Endothelial cell of umbilical vein (primary cell): Measurements from ENCODE around the gene MYLK2. TPM values are rescaled to one million over a fixed set of nuclear protein-coding genes. Genes with fewer than 3 reads are reported as not detected.

ENCODE experiments used
- BruUV-seq: library from RNA; stranded (reverse); fragments of 400-500 nt; replicated peaks from 2 replicates; lab custom pipeline; 2021; lab: Mats Ljungman, UMichigan
- CTCF ChIA-PET: fragments of 300-600, 350-600 bp; sonication (Branson Sonifier 250); formaldehyde crosslinking; loops from one replicate; lab custom pipeline; 2021; ENCODE audit warnings: antibody characterized with exemption, inconsistent platforms; lab: Charles Lee
- POLR2A ChIA-PET: fragments of 300-600, 350-600 bp; sonication (Branson Sonifier 250); formaldehyde crosslinking; loops from one replicate; lab custom pipeline; 2021; ENCODE audit warnings: antibody characterized with exemption, inconsistent platforms; lab: Charles Lee
- DNase-seq: peaks from one replicate; pipeline ENCODE4 v3.0.0-alpha.2; 2011; ENCODE audit warnings: low read depth, low spot score
- FAIRE-seq: peaks from 2 replicates; lab custom pipeline; 2011; peaks lifted over from hg19 to GRCh38; lab: Jason Lieb, UNC
- H2AFZ ChIP-seq: 2 replicates; pipeline ENCODE4 v1.6.0; 2012; ENCODE audit warnings: low read depth, low read length, control low read depth, inconsistent platforms
- H3K27ac ChIP-seq: 2 replicates; pipeline ENCODE4 v1.5.1; 2011; ENCODE audit warnings: low read depth, mild to moderate bottlenecking, control low read depth, low read length, moderate library complexity; ENCODE audit not compliant: insufficient read depth
- H3K27me3 ChIP-seq, 2 experiments: 2 replicates each; pipeline versions ENCODE4 v1.6.0 to v1.6.1; 2011; ENCODE audit warnings: low read length in 2 of 2, mixed read lengths in 1 of 2; ENCODE audit not compliant: control insufficient read depth in 2 of 2, insufficient read depth in 2 of 2
- H3K36me3 ChIP-seq, 2 experiments: 2 replicates in 1 of 2; 3 replicates in 1 of 2; pipeline ENCODE4 v1.5.1; 2011; ENCODE audit warnings: low read length in 2 of 2, mild to moderate bottlenecking in 1 of 2, moderate library complexity in 1 of 2; ENCODE audit not compliant: control insufficient read depth in 2 of 2, insufficient read depth in 2 of 2; ENCODE audit errors: extremely low read depth in 1 of 2
- H3K4me1 ChIP-seq: 3 replicates; pipeline ENCODE4 v1.5.1; 2011; ENCODE audit warnings: mild to moderate bottlenecking, low read length; ENCODE audit not compliant: control insufficient read depth, insufficient read depth; ENCODE audit errors: extremely low read depth
- H3K4me2 ChIP-seq: 2 replicates; pipeline ENCODE4 v1.6.1; 2011; ENCODE audit warnings: low read length, control low read depth, mixed read lengths; ENCODE audit not compliant: insufficient read depth
- H3K4me3 ChIP-seq, 3 experiments: fragments of 200-600 bp in 1 of 3; sonication (generic), shearing (Covaris generic) in 1 of 3; replicated peaks in 1 of 3; 2 replicates each; pipeline ENCODE4 v1.5.1; 2011 to 2016; ENCODE audit warnings: control low read depth in 3 of 3, low read length in 3 of 3, mild to moderate bottlenecking in 2 of 3, inconsistent platforms in 1 of 3, low read depth in 1 of 3, moderate library complexity in 1 of 3; ENCODE audit not compliant: insufficient read depth in 1 of 3
- H3K79me2 ChIP-seq: 2 replicates; pipeline ENCODE4 v1.6.0; 2012; ENCODE audit warnings: low read length, inconsistent platforms; ENCODE audit not compliant: control insufficient read depth, insufficient read depth
- H3K9ac ChIP-seq: replicated peaks from 2 replicates; pipeline ENCODE3; 2011; ENCODE audit warnings: low read length, control low read depth; ENCODE audit not compliant: insufficient read depth; ENCODE audit errors: extremely low read depth
- H3K9me1 ChIP-seq: replicated peaks from 3 replicates; pipeline ENCODE4 v1.6.0; 2011; ENCODE audit warnings: mild to moderate bottlenecking, low read length; ENCODE audit not compliant: control insufficient read depth, insufficient read depth; ENCODE audit errors: extremely low read depth
- H3K9me3 ChIP-seq: replicated peaks from 2 replicates; pipeline ENCODE4 v1.5.1; 2012; ENCODE audit warnings: low read length, inconsistent platforms; ENCODE audit not compliant: control insufficient read depth, insufficient read depth
- H4K20me1 ChIP-seq: replicated peaks from 2 replicates; pipeline ENCODE3; 2011; ENCODE audit warnings: mild to moderate bottlenecking, low read length; ENCODE audit not compliant: control insufficient read depth, insufficient read depth; ENCODE audit errors: extremely low read depth
- CTCF ChIP-seq, 2 donors: IDR thresholded peaks; 1 replicate in 1 of 2; 2 replicates in 1 of 2; pipeline ENCODE4 v1.5.1; 2011; ENCODE audit warnings: low read length in 2 of 2, mild to moderate bottlenecking in 2 of 2, moderate library complexity in 2 of 2, control low read depth in 1 of 2, inconsistent platforms in 1 of 2, low read depth in 1 of 2; ENCODE audit not compliant: insufficient read depth in 1 of 2; ENCODE audit errors: extremely low read depth in 1 of 2
- EZH2 ChIP-seq: IDR thresholded peaks from 2 replicates; pipeline ENCODE4 v1.6.1; 2012; ENCODE audit warnings: borderline replicate concordance, low read depth, mild to moderate bottlenecking, moderate library complexity, low read length, inconsistent platforms; ENCODE audit not compliant: severe bottlenecking
- FOS ChIP-seq: IDR thresholded peaks from 2 replicates; pipeline ENCODE4 v1.6.1; 2011; ENCODE audit warnings: mild to moderate bottlenecking, low read length, moderate library complexity, borderline replicate concordance; ENCODE audit not compliant: insufficient read depth
- GATA2 ChIP-seq: IDR thresholded peaks from 2 replicates; pipeline ENCODE4 v1.7.0; 2011; ENCODE audit warnings: low read depth, mild to moderate bottlenecking, moderate library complexity, mixed read lengths, low read length; ENCODE audit not compliant: insufficient read length, insufficient read depth
- JUN ChIP-seq: IDR thresholded peaks from 2 replicates; pipeline ENCODE4 v1.6.1; 2011; ENCODE audit warnings: borderline replicate concordance, low read depth; ENCODE audit not compliant: insufficient read length, insufficient read depth
- MYC ChIP-seq: IDR thresholded peaks from one replicate; pipeline ENCODE4 v1.6.1; 2011; ENCODE audit warnings: mild to moderate bottlenecking, low read depth, low read length
- POLR2A ChIP-seq: IDR thresholded peaks from 2 replicates; pipeline ENCODE4 v1.6.1; 2012; ENCODE audit warnings: low read depth, mild to moderate bottlenecking, control low read depth, low read length
- POLR2AphosphoS5 ChIP-seq: IDR thresholded peaks from 2 replicates; pipeline ENCODE4 v1.6.1; 2012; ENCODE audit warnings: low read depth, mild to moderate bottlenecking, control low read depth, low read length, moderate library complexity; ENCODE audit not compliant: insufficient read depth
- dilution Hi-C: fragments of 300-500 bp; cut with MboI; formaldehyde crosslinking; loops from one replicate; pipeline ENCODE4 v1.15.0; 2019; ENCODE audit warnings: low sequenced_read_pairs; ENCODE audit not compliant: extremely low pct_ligation_motif_present
- intact Hi-C: fragments of 100-400 bp; cut with micrococcal nuclease; formaldehyde crosslinking; loops from one replicate; pipeline ENCODE4 v1.10.0; 2022
- polyA plus RNA-seq, 4 experiments: library from polyadenylated mRNA; depleted of rRNA in 3 of 4; stranded (reverse) in 3 of 4; unstranded in 1 of 4; fragments of >200 nt; gene quantifications; 2 replicates each; pipeline versions ENCODE4 v1.2.1 to v1.2.3, GENCODE V29; 2011 to 2012; ENCODE audit warnings: missing spikeins in 1 of 4
- total RNA-seq: library from RNA; stranded (reverse); gene quantifications from 2 replicates; pipeline ENCODE4 v1.2.3, GENCODE V29; 2021
- TF ChIP-seq, protein P1 (sequence below): IDR thresholded peaks from 2 replicates; pipeline ENCODE4 v1.6.1; 2011; ENCODE audit not compliant: insufficient read depth, insufficient read length

Gene MYLK2
- total and polyA plus RNA-seq, 2 donors (not counting 3 experiments of a cell fraction or from before 2014, with no cell fraction given) = 2.6 to 2.7 TPM

DNA sequence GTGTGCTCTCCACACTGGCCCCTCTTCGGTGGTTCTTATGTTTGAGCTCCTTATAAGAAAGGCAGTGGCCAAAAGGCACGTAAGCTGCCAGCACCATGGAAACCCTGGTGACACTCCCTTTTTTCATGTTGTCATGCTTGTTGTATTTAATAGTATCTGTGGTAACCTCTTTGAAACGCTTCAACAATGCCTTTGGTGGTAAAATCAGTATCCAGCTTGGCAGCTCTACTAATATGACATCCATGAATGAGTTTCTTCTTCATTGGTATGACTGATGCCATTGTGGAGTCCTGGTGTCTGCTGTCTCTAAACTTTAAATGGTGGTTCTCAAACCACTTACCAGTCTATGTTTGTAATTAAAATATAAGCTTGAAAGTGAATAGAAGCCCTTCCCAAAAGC lies 10.7 kb upstream of the MYLK2 start:
- no peak overlapping the region for H3K4me2 ChIP-seq
- TF ChIP-seq JUN = no peak
- no peak for TF ChIP-seq EZH2
- TF ChIP-seq GATA2 = no peak
- TF ChIP-seq MYC = no peak
- TF ChIP-seq POLR2A = no peak
- TF ChIP-seq FOS = no peak
- TF ChIP-seq POLR2AphosphoS5 = no peak
- no peak for TF ChIP-seq CTCF (IDR thresholded peaks at IDR 0.05; ENCODE audit: extremely low read depth in 1 of 2, insufficient read depth in 1 of 2, low read depth in 1 of 2, low read length in 2 of 2)
- TF ChIP-seq, protein P1, sequence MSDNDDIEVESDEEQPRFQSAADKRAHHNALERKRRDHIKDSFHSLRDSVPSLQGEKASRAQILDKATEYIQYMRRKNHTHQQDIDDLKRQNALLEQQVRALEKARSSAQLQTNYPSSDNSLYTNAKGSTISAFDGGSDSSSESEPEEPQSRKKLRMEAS = no peak
- H3K9me3 ChIP-seq = no peaks in the 10 kb centered on the region
- ChIA-PET CTCF (interaction anchor here (0.8 to 1.1 kb wide), 3 partner anchors 15 to 223 kb away, joined by 3 to 4 read pairs (median 3); no protein-coding TSS in a partner anchor), POLR2A (no interaction called here)
- dilution Hi-C loops (no loop called here), intact Hi-C loops (no loop called here)
- FAIRE-seq (no peak), DNase-seq (no peak)
- no peaks in the 10 kb centered on the region for H3K79me2 ChIP-seq
- no TSS peak for BruUV-seq
- H3K4me3 ChIP-seq = no peak overlapping the region
- H4K20me1 ChIP-seq = no peaks in the 10 kb centered on the region
- H2AFZ ChIP-seq = no peak overlapping the region
- no peak overlapping the region for H3K27ac ChIP-seq
- peaks cover under 1 to 1% of the 10 kb centered on the region in 2 experiments for H3K36me3 ChIP-seq
- no peaks in the 10 kb centered on the region for H3K9me1 ChIP-seq
- H3K9ac ChIP-seq = no peak overlapping the region
- H3K4me1 ChIP-seq = peaks cover 8% of the 10 kb centered on the region
- no peaks in the 10 kb centered on the region for H3K27me3 ChIP-seq
